ENCODE results near the gene USPL1. TPM values are rescaled to one million over a fixed set of nuclear protein-coding genes. Genes with fewer than 3 reads are reported as not detected.
"Not testable (repeated sequence)": the region's sequence is repeated elsewhere in the genome, so short reads cannot be mapped to it uniquely, and the experiment has no call there.

USPL1 gene
- total RNA-seq, 1 experiment from 2014 or later, result 14.3 TPM

DNA sequence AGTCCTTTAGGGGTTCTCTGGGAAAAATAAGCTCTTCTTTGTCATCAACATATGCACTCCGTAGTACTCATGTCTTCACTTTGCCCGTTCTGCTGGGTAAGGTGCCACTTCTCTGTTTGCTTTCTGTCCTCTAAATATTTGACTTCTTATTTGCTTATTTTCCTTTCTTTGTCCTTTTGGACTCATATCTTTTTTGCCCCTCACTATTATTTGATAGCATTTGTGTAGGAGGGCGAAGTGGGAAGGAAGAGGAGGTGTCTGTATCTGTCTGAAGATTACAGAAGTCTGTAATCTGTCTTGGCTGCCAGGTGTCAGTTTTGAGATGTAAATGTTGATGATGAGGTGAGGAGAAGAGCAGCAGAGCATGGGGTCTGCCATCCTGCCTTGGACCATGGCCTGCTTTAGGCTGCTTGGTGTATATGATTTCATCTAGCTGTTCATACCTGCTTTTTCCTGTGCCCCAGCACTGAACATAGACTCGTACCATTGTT, 30.8 kb downstream of the USPL1 start:
- POLR2A ChIA-PET, result no interaction called here
- H3K36me3 Mint-ChIP-seq, result peaks cover 41% of the 10 kb centered on the region
- CTCF ChIA-PET, result no interaction called here
- no peak overlapping the region for H3K4me3 Mint-ChIP-seq
- no peak for TF ChIP-seq MAX (CRISPR knock-in tag; IDR thresholded peaks at IDR 0.05)
- H3K27ac Mint-ChIP-seq, result no peak overlapping the region
- no peaks in the 10 kb centered on the region for H3K9me3 Mint-ChIP-seq
- DNase-seq (ENCODE audit: low spot score) (no peak), ATAC-seq (no peak)
- H3K4me1 Mint-ChIP-seq, result no peaks in the 10 kb centered on the region
- no peaks in the 10 kb centered on the region for H3K27me3 Mint-ChIP-seq (ENCODE audit: low read depth)

DNA sequence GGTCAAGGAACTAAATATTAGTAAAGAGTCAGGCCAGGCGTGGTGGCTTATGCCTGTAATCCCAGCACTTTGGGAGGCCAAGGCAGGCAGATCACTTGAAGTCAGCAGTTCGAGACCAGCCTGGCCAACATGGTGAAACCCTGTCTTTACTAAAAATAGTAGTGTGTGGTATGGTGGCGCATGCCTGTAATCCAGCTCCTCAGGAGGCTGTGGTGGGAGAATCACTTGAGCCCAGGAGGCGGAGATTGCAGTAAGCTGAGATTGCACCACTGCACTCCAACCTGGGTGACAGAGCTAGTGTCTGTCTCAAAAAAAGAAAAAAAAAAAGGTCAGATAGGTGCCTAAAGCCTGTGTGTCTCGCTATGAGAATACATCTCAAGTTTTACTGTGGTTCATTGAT, 33.9 kb downstream of the USPL1 start:
- not testable (repeated sequence) for DNase-seq (ENCODE audit: low spot score); ATAC-seq; H3K27ac Mint-ChIP-seq; H3K9me3 Mint-ChIP-seq; H3K27me3 Mint-ChIP-seq (ENCODE audit: low read depth); H3K4me1 Mint-ChIP-seq; H3K4me3 Mint-ChIP-seq
- POLR2A ChIA-PET, result interaction anchor here (0.6 kb wide), 1 partner anchor 397 kb away, joined by 3 read pairs; no protein-coding TSS in a partner anchor
- peaks cover 37% of the 10 kb centered on the region for H3K36me3 Mint-ChIP-seq
- CTCF ChIA-PET, result interaction anchor here (1.0 kb wide), 1 partner anchor 393 kb away, joined by 3 read pairs; no protein-coding TSS in a partner anchor

- DNase-seq (ENCODE audit: low spot score) (no peak), ATAC-seq (no peak)
- Mint-ChIP-seq H3K4me3 (no peak overlapping the region), H3K27me3 (ENCODE audit: low read depth) (no peaks in the 10 kb centered on the region), H3K4me1 (no peaks in the 10 kb centered on the region), H3K9me3 (no peaks in the 10 kb centered on the region), H3K27ac (no peak overlapping the region; the same call in 1 of the 2 replicates), H3K36me3 (peaks cover 40% of the 10 kb centered on the region)
- POLR2A ChIA-PET, result no interaction called here
- CTCF ChIA-PET, result interaction anchor here (1.0 kb wide), 1 partner anchor 392 kb away, joined by 3 read pairs; no protein-coding TSS in a partner anchor
- TF ChIP-seq, protein P1, sequence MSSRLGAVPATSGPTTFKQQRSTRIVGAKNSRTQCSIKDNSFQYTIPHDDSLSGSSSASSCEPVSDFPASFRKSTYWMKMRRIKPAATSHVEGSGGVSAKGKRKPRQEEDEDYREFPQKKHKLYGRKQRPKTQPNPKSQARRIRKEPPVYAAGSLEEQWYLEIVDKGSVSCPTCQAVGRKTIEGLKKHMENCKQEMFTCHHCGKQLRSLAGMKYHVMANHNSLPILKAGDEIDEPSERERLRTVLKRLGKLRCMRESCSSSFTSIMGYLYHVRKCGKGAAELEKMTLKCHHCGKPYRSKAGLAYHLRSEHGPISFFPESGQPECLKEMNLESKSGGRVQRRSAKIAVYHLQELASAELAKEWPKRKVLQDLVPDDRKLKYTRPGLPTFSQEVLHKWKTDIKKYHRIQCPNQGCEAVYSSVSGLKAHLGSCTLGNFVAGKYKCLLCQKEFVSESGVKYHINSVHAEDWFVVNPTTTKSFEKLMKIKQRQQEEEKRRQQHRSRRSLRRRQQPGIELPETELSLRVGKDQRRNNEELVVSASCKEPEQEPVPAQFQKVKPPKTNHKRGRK (CRISPR knock-in tag; IDR thresholded peaks at IDR 0.05; ENCODE audit: borderline replicate concordance), result no peak
- TF ChIP-seq CBFB (CRISPR knock-in tag; IDR thresholded peaks at IDR 0.05; ENCODE audit: low read depth) (no peak), RORB (CRISPR knock-in tag; IDR thresholded peaks at IDR 0.05) (no peak), CTCF (IDR thresholded peaks at IDR 0.05) (no peak), MYBL2 (CRISPR knock-in tag; IDR thresholded peaks at IDR 0.05) (no peak), SMAD4 (CRISPR knock-in tag; IDR thresholded peaks at IDR 0.05) (no peak), ZNF317 (CRISPR knock-in tag; IDR thresholded peaks at IDR 0.05; ENCODE audit: borderline replicate concordance, low read depth) (no peak), ETV6 (CRISPR knock-in tag; IDR thresholded peaks at IDR 0.05) (no peak), ZNF416 (CRISPR knock-in tag; IDR thresholded peaks at IDR 0.05) (no peak), CDX4 (CRISPR knock-in tag; IDR thresholded peaks at IDR 0.05; ENCODE audit: borderline replicate concordance) (no peak), ZNF396 (CRISPR knock-in tag; IDR thresholded peaks at IDR 0.05; ENCODE audit: borderline replicate concordance) (no peak)
- TF ChIP-seq, protein P2, sequence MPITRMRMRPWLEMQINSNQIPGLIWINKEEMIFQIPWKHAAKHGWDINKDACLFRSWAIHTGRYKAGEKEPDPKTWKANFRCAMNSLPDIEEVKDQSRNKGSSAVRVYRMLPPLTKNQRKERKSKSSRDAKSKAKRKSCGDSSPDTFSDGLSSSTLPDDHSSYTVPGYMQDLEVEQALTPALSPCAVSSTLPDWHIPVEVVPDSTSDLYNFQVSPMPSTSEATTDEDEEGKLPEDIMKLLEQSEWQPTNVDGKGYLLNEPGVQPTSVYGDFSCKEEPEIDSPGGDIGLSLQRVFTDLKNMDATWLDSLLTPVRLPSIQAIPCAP (CRISPR knock-in tag; IDR thresholded peaks at IDR 0.05), result no peak
- TF ChIP-seq, protein P3, sequence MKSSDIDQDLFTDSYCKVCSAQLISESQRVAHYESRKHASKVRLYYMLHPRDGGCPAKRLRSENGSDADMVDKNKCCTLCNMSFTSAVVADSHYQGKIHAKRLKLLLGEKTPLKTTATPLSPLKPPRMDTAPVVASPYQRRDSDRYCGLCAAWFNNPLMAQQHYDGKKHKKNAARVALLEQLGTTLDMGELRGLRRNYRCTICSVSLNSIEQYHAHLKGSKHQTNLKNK (CRISPR knock-in tag; IDR thresholded peaks at IDR 0.05), result no peak
These were observed 35.1 kb downstream of the USPL1 start for GRCh38 chr13:30652746-30653386.

Data from WTC11 (cell line).